Neural cell (in vitro differentiated cells): ENCODE results near the gene CNDP2. TPM values are rescaled to one million over a fixed set of nuclear protein-coding genes. Genes with fewer than 3 reads are reported as not detected.

ENCODE experiments used
- H2AFZ ChIP-seq: fragments of 200-600, 300-800 bp; sonication (generic), shearing (Covaris generic); 2 replicates; pipeline ENCODE4 v1.6.0; 2014; ENCODE audit warnings: low read depth, mild to moderate bottlenecking, antibody characterized with exemption, low read length, moderate library complexity
- H3F3A ChIP-seq: fragments of 200-600 bp; shearing (Covaris generic); 2 replicates; pipeline ENCODE4 v1.6.1; 2016; ENCODE audit warnings: mild to moderate bottlenecking, moderate library complexity, mixed read lengths, antibody characterized with exemption, low read length; ENCODE audit not compliant: insufficient read depth, poor library complexity, severe bottlenecking
- H3K27ac ChIP-seq: fragments of 200-600, 300-800 bp; sonication (generic), shearing (Covaris generic); 2 replicates; pipeline ENCODE4 v1.5.1; 2014; ENCODE audit warnings: mild to moderate bottlenecking, low read length, moderate library complexity
- H3K27me3 ChIP-seq: fragments of 300-800, 200-600 bp; sonication (generic), shearing (Covaris generic); 2 replicates; pipeline ENCODE4 v1.6.0; 2014; ENCODE audit warnings: mild to moderate bottlenecking, low read depth, low read length, moderate library complexity; ENCODE audit not compliant: insufficient read depth
- H3K36me3 ChIP-seq: fragments of 300-800, 200-600 bp; sonication (generic), shearing (Covaris generic); 2 replicates; pipeline ENCODE4 v1.5.1; 2014; ENCODE audit warnings: mild to moderate bottlenecking, antibody characterized with exemption, low read length, moderate library complexity; ENCODE audit not compliant: insufficient read depth
- H3K4me2 ChIP-seq: fragments of 300-800, 200-600 bp; sonication (generic), shearing (Covaris generic); 2 replicates; pipeline ENCODE4 v1.6.0; 2014; ENCODE audit warnings: mild to moderate bottlenecking, low read length
- H3K4me3 ChIP-seq: fragments of 300-800, 200-600 bp; sonication (generic), shearing (Covaris generic); 2 replicates; pipeline ENCODE4 v1.5.1; 2014; ENCODE audit warnings: mild to moderate bottlenecking, low read length, moderate library complexity
- H3K79me2 ChIP-seq: fragments of 200-600 bp; shearing (Covaris generic); replicated peaks from 2 replicates; pipeline ENCODE4 v1.6.0; 2014; ENCODE audit warnings: mild to moderate bottlenecking, low read length, moderate library complexity; ENCODE audit not compliant: insufficient read depth
- H3K9ac ChIP-seq: fragments of 300-800, 200-600 bp; sonication (generic), shearing (Covaris generic); 2 replicates; pipeline ENCODE4 v1.6.1; 2016; ENCODE audit warnings: mild to moderate bottlenecking, low read length, mixed read lengths
- H3K9me2 ChIP-seq: fragments of 200-600 bp; shearing (Covaris generic); 2 replicates; pipeline ENCODE4 v1.6.1; 2016; ENCODE audit warnings: mild to moderate bottlenecking, low read length, mixed read lengths; ENCODE audit not compliant: insufficient read depth
- H3K9me3 ChIP-seq: fragments of 200-600, 300-800 bp; sonication (generic), shearing (Covaris generic); 2 replicates; pipeline ENCODE4 v1.6.1; 2016; ENCODE audit warnings: mild to moderate bottlenecking, mixed run types, low read length, moderate library complexity, mixed read lengths
- H4K20me1 ChIP-seq: fragments of 200-600 bp; shearing (Covaris generic); 2 replicates; pipeline ENCODE4 v1.6.1; 2016; ENCODE audit warnings: mild to moderate bottlenecking, mixed run types; ENCODE audit not compliant: insufficient read depth
- EP300 ChIP-seq: fragments of 450-650 bp; conservative IDR thresholded peaks from 2 replicates; pipeline ENCODE4 v1.6.1; 2014; ENCODE audit warnings: antibody characterized with exemption, mild to moderate bottlenecking, moderate library complexity; ENCODE audit not compliant: poor library complexity, severe bottlenecking
- EZH2 ChIP-seq: fragments of 200-600, 300-800 bp; shearing (Covaris generic), sonication (generic); IDR thresholded peaks from 2 replicates; pipeline ENCODE4 v1.6.1; 2014; ENCODE audit warnings: antibody characterized with exemption, low read length, borderline replicate concordance, mild to moderate bottlenecking; ENCODE audit not compliant: insufficient read depth, poor library complexity, severe bottlenecking
- MXI1 ChIP-seq: fragments of 450-650 bp; conservative IDR thresholded peaks from 2 replicates; pipeline ENCODE4 v1.6.1; 2014; ENCODE audit warnings: antibody characterized with exemption, mild to moderate bottlenecking; ENCODE audit not compliant: poor library complexity, severe bottlenecking
- POLR2AphosphoS5 ChIP-seq: IDR thresholded peaks from 2 replicates; pipeline ENCODE4 v1.6.1; 2012
- RAD21 ChIP-seq: fragments of 450-650 bp; conservative IDR thresholded peaks from 2 replicates; pipeline ENCODE4 v1.6.1; 2014; ENCODE audit warnings: antibody characterized with exemption, mild to moderate bottlenecking, moderate library complexity
- SMC3 ChIP-seq: fragments of 450-650 bp; conservative IDR thresholded peaks from 2 replicates; pipeline ENCODE4 v1.6.1; 2014; ENCODE audit warnings: antibody characterized with exemption, mild to moderate bottlenecking, moderate library complexity; ENCODE audit not compliant: poor library complexity
- TAF1 ChIP-seq: IDR thresholded peaks from 2 replicates; pipeline ENCODE4 v1.6.1; 2012; ENCODE audit warnings: low read depth
- polyA plus RNA-seq: library from polyadenylated mRNA; depleted of rRNA; stranded (reverse); fragments of >200 nt; gene quantifications from 2 replicates; pipeline ENCODE4 v1.2.3, GENCODE V29; 2014
- TF ChIP-seq, protein P1 (sequence below): IDR thresholded peaks from 2 replicates; pipeline ENCODE4 v1.6.1; 2012; ENCODE audit warnings: borderline replicate concordance
- TF ChIP-seq, protein P2 (sequence below): fragments of 450-650 bp; IDR thresholded peaks from 2 replicates; pipeline ENCODE4 v1.5.1; 2014; ENCODE audit warnings: antibody characterized with exemption, mild to moderate bottlenecking, moderate library complexity; ENCODE audit not compliant: poor library complexity, severe bottlenecking

Gene CNDP2
- polyA plus RNA-seq, 1 donor from 2014 or later: 35.7 TPM

DNA sequence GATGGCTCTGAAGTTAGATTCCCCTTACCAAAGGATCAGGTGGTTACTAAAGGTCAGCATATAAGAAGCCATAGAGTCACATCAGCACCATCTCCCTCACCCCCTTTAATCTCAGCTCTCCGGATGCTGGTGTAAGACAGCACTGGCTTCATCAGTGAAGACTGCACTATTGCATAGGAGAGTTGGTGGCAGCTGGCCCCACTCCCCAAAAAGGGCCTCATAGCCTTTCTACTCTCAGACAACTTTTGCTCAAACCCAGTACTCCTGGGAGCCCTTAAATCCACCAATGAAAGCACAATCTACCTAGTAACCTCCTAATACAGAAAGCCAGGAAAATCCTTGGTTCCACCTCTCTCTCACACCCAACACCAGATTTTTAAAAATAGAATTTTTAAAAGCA is 32.2 kb upstream of the CNDP2 start:
- no peak overlapping the region for H3K27ac ChIP-seq

DNA sequence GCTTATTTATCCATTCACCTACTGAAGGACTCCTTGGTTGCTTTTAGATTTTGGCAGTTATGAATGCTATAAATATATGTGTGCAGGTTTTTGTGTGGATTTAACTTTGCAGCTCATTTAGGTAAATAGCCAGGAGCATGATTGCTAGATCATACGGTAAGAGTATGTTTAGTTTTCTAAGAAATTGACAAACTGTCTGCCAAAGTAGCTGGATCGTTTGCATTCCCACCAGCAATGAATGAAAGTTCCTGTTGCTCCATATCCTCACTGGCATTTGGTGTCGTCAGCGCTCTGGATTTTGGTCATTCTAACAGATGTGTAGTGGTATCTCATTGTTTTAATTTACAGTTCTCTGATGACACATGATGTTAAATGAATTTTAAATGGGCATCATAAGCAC is 30.4 kb upstream of the CNDP2 start:
- Histone ChIP-seq H3K36me3 (no peaks in the 10 kb centered on the region), H3K27me3 (no peaks in the 10 kb centered on the region), H4K20me1 (no peaks in the 10 kb centered on the region), H3K4me3 (no peak overlapping the region), H3K27ac (no peak overlapping the region), H3K9me3 (peaks cover 3% of the 10 kb centered on the region), H3K4me2 (no peak overlapping the region), H3F3A (no peaks in the 10 kb centered on the region), H3K9me2 (no peaks in the 10 kb centered on the region), H2AFZ (no peak overlapping the region), H3K9ac (no peak overlapping the region), H3K79me2 (no peaks in the 10 kb centered on the region)
- TF ChIP-seq SMC3: no peak
- no peak for TF ChIP-seq POLR2AphosphoS5
- TF ChIP-seq EZH2: no peak
- TF ChIP-seq, protein P1, sequence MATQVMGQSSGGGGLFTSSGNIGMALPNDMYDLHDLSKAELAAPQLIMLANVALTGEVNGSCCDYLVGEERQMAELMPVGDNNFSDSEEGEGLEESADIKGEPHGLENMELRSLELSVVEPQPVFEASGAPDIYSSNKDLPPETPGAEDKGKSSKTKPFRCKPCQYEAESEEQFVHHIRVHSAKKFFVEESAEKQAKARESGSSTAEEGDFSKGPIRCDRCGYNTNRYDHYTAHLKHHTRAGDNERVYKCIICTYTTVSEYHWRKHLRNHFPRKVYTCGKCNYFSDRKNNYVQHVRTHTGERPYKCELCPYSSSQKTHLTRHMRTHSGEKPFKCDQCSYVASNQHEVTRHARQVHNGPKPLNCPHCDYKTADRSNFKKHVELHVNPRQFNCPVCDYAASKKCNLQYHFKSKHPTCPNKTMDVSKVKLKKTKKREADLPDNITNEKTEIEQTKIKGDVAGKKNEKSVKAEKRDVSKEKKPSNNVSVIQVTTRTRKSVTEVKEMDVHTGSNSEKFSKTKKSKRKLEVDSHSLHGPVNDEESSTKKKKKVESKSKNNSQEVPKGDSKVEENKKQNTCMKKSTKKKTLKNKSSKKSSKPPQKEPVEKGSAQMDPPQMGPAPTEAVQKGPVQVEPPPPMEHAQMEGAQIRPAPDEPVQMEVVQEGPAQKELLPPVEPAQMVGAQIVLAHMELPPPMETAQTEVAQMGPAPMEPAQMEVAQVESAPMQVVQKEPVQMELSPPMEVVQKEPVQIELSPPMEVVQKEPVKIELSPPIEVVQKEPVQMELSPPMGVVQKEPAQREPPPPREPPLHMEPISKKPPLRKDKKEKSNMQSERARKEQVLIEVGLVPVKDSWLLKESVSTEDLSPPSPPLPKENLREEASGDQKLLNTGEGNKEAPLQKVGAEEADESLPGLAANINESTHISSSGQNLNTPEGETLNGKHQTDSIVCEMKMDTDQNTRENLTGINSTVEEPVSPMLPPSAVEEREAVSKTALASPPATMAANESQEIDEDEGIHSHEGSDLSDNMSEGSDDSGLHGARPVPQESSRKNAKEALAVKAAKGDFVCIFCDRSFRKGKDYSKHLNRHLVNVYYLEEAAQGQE: no peak
- no peak for TF ChIP-seq RAD21
- no peak for TF ChIP-seq EP300
- TF ChIP-seq TAF1: no peak
- TF ChIP-seq, protein P2, sequence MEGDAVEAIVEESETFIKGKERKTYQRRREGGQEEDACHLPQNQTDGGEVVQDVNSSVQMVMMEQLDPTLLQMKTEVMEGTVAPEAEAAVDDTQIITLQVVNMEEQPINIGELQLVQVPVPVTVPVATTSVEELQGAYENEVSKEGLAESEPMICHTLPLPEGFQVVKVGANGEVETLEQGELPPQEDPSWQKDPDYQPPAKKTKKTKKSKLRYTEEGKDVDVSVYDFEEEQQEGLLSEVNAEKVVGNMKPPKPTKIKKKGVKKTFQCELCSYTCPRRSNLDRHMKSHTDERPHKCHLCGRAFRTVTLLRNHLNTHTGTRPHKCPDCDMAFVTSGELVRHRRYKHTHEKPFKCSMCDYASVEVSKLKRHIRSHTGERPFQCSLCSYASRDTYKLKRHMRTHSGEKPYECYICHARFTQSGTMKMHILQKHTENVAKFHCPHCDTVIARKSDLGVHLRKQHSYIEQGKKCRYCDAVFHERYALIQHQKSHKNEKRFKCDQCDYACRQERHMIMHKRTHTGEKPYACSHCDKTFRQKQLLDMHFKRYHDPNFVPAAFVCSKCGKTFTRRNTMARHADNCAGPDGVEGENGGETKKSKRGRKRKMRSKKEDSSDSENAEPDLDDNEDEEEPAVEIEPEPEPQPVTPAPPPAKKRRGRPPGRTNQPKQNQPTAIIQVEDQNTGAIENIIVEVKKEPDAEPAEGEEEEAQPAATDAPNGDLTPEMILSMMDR: no peak
- TF ChIP-seq MXI1: no peak

More for the DNA sequence above, 32.2 kb upstream of the CNDP2 start:
- Histone ChIP-seq H3K9me3 (peaks cover 3% of the 10 kb centered on the region), H3K4me3 (no peak overlapping the region), H3K36me3 (no peaks in the 10 kb centered on the region), H4K20me1 (no peaks in the 10 kb centered on the region), H3F3A (no peaks in the 10 kb centered on the region), H3K79me2 (no peaks in the 10 kb centered on the region), H3K9ac (no peak overlapping the region), H3K27me3 (no peaks in the 10 kb centered on the region), H2AFZ (no peak overlapping the region), H3K4me2 (no peak overlapping the region), H3K9me2 (no peaks in the 10 kb centered on the region)
- TF ChIP-seq MXI1 (no peak), TAF1 (no peak), EP300 (no peak), POLR2AphosphoS5 (no peak), SMC3 (no peak), RAD21 (no peak), EZH2 (no peak)
- TF ChIP-seq, protein P1: no peak
- TF ChIP-seq, protein P2: no peak
